Activated T-helper 2 cell treated with anti-CD3 and anti-CD28 coated beads, Interferon-gamma antibody, Interleukin-2, Interleukin-4, amounts not matched to agents 10 μg/mL and 5 μg/mL and 100 μg/mL, durations not matched to agents 14 hours and 24 hours and 36 hours (primary cell): ENCODE measurements around the gene PAPPA. TPM values are rescaled to one million over a fixed set of nuclear protein-coding genes. Genes with fewer than 3 reads are reported as not detected.

ENCODE experiments used
- DNase-seq: peaks from one replicate; pipeline ENCODE4 v3.0.0; 2021; ENCODE audit warnings: low spot score
- H3K27ac Mint-ChIP-seq: one replicate; pipeline ENCODE4 v1.8.0; 2021; ENCODE audit warnings: mixed read lengths
- H3K27me3 Mint-ChIP-seq: one replicate; pipeline ENCODE4 v1.8.0; 2021; ENCODE audit warnings: low read depth, mixed read lengths
- H3K36me3 Mint-ChIP-seq: one replicate; pipeline ENCODE4 v1.8.0; 2021; ENCODE audit warnings: low read depth, mixed read lengths
- H3K4me1 Mint-ChIP-seq: one replicate; pipeline ENCODE4 v1.8.0; 2021; ENCODE audit warnings: low read depth, mixed read lengths
- H3K4me3 Mint-ChIP-seq: one replicate; pipeline ENCODE4 v1.8.0; 2021; ENCODE audit warnings: low read depth, mild to moderate bottlenecking, moderate library complexity, mixed read lengths
- H3K9me3 Mint-ChIP-seq: one replicate; pipeline ENCODE4 v1.8.0; 2021; ENCODE audit warnings: mixed read lengths
- intact Hi-C: fragments of 100-400 bp; cut with micrococcal nuclease; formaldehyde crosslinking; loops from one replicate; pipeline ENCODE4 v1.15.1; 2023
- total RNA-seq: library from RNA; stranded (reverse); gene quantifications from 2 replicates; pipeline ENCODE4 v1.2.3, GENCODE V29; 2022

The PAPPA gene
- total RNA-seq, 1 donor from 2014 or later: not detected

DNA sequence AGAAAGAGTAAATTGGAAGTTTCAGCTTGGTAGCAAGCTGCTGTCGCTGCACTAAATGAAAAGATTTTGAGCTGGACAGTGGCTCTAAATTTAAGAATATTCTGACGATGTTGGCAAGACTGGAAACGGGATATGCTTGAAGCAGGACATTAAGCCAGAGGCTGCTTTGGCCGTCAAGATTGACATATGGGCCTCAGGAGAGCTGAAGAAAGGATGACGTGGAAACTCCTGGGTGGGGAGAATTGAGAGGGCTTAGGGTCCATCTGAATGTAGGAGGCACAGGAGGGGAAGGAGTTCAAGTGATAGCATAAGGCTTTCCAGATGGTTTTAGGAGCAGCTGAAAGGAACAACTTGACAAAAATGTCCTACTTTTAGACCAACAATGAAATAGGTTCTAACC, 108.9 kb downstream of the PAPPA start:
- Mint-ChIP-seq H3K4me1 (no peaks in the 10 kb centered on the region), H3K27me3 (no peaks in the 10 kb centered on the region), H3K27ac (no peak overlapping the region), H3K9me3 (no peaks in the 10 kb centered on the region), H3K4me3 (no peak overlapping the region), H3K36me3 (no peaks in the 10 kb centered on the region)
- intact Hi-C loops: no loop called here
- DNase-seq: no peak

DNA sequence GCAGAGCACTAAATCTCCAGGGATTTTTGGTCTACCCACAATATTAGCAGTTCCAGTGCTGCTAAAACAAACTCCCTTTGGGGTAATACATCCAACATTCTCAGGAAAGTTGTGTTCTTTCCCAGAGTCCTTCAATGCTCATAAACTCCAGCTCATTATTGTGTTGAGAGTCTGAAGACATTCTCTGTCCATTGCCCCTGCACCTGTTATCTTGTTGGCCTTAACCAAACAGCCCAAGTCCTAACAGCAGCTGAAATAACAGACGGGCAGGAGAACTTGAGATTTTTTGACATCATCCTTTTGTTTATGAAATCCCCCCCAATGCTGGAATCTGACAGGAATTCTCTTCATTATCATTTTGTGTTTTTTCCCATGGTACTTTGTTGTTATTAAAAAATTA, 110.8 kb downstream of the PAPPA start:
- H3K4me3 Mint-ChIP-seq: no peak overlapping the region
- no peak overlapping the region for H3K27ac Mint-ChIP-seq
- H3K27me3 Mint-ChIP-seq: no peaks in the 10 kb centered on the region
- H3K9me3 Mint-ChIP-seq: no peaks in the 10 kb centered on the region
- no peaks in the 10 kb centered on the region for H3K36me3 Mint-ChIP-seq
- no peak for DNase-seq
- intact Hi-C loops: no loop called here
- no peaks in the 10 kb centered on the region for H3K4me1 Mint-ChIP-seq

DNA sequence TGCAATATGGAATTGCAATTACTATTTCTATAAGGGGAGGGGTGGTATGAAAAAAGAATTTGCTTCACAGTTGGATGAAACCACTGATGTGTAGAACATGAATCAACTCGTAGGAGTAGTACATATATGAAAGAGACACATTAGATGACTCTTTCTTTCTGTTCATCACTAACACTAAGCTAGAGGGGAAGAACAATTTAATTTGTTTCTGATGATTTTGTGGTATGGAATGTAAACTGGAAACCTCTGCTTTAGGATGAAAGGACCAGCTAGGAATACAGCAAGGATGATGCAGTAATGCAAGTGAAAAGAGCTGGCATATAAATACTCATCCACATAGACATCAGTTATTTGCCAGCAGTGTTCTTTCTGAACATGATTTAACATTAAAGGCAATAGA, 113.4 kb downstream of the PAPPA start:
- H3K27me3 Mint-ChIP-seq: no peaks in the 10 kb centered on the region
- no peak overlapping the region for H3K4me3 Mint-ChIP-seq
- no peaks in the 10 kb centered on the region for H3K36me3 Mint-ChIP-seq
- no peaks in the 10 kb centered on the region for H3K4me1 Mint-ChIP-seq
- DNase-seq: no peak
- no peak overlapping the region for H3K27ac Mint-ChIP-seq
- H3K9me3 Mint-ChIP-seq: no peaks in the 10 kb centered on the region
- intact Hi-C loops: no loop called here

DNA sequence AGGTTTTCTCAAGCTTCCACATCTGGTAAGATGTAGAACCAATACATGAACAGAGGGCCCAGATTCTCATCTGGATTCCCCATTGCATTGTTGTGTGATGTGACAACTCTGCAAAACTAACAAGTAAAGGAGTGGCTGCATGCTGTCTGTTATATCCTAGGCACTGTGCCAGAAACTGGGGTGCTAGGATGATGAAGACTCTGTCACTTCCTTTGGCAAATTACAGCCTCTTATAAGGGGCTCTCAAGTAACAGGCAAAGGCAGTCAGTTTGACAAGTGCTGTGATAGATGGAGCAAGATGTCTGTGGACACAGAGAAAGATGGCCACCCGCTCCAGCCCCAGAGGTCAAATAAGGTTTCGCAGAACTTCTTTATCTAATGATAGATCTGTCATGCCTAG, 115.7 kb downstream of the PAPPA start:
- intact Hi-C loops: no loop called here
- Mint-ChIP-seq H3K27me3 (no peaks in the 10 kb centered on the region), H3K27ac (no peak overlapping the region), H3K36me3 (no peaks in the 10 kb centered on the region), H3K4me1 (no peaks in the 10 kb centered on the region), H3K4me3 (no peak overlapping the region), H3K9me3 (no peaks in the 10 kb centered on the region)
- no peak for DNase-seq

DNA sequence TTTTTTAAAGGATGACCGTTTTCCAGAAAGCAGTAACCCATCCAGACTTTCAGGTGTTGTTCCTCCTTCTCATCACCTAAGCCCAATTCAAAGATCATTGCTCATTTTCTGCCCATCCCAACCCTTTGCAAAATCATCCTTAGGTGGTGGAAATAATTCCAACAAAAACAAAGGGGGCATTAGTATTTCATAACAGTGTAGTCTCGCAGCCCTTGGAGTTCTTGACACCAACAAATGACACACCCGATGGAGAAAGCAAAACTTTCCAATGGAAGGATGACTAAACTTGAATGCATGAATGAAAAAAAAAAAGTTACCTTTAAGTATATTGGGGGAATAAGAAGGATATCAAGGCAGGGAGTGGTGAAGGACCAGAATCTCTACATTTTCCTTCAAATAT, 117.0 kb downstream of the PAPPA start:
- H3K27me3 Mint-ChIP-seq: no peaks in the 10 kb centered on the region
- no peaks in the 10 kb centered on the region for H3K4me1 Mint-ChIP-seq
- no peaks in the 10 kb centered on the region for H3K36me3 Mint-ChIP-seq
- DNase-seq: no peak
- no peak overlapping the region for H3K4me3 Mint-ChIP-seq
- intact Hi-C loops: no loop called here
- no peak overlapping the region for H3K27ac Mint-ChIP-seq
- H3K9me3 Mint-ChIP-seq: no peaks in the 10 kb centered on the region

DNA sequence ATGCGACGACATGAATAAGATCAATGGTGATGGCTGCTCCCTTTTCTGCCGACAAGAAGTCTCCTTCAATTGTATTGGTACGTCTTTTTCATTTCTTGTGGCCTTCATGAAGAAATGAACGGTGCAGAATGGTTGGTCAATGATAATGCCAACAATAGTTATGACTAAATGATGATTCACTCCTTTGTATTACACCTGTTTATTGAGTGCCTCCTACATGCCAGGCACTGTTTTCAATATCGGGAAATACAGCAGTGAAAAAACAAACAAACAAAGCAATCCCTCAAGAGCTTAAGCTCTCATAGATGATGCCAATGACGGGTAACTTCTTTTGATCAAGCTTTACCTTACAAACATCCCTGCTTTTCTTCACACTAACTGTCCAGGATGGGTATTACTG, 117.7 kb downstream of the PAPPA start:
- no peaks in the 10 kb centered on the region for H3K9me3 Mint-ChIP-seq
- no peak overlapping the region for H3K27ac Mint-ChIP-seq
- no peaks in the 10 kb centered on the region for H3K36me3 Mint-ChIP-seq
- H3K4me3 Mint-ChIP-seq: no peak overlapping the region
- intact Hi-C loops: no loop called here
- no peaks in the 10 kb centered on the region for H3K4me1 Mint-ChIP-seq
- H3K27me3 Mint-ChIP-seq: no peaks in the 10 kb centered on the region
- no peak for DNase-seq

DNA sequence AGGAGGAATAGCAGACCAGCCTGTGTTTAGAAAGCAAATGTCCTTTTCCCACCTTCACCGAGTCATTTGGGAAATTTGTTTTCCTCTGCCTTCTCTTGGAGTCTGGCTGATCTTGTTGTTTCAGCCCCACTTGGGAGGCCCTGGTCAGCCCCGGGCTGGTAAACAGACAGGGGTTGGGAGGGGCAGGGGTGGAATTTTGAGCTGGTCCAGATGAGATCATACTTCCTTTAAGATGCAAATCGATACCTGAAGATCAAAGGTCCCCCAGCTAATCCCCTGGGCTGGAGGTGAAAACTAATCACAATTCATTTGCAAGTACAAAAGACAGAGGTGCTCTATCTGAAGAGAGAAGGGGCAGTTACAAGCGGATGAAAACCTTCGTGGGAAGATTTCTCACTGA, 118.4 kb downstream of the PAPPA start:
- Mint-ChIP-seq H3K4me3 (no peak overlapping the region), H3K4me1 (no peaks in the 10 kb centered on the region)
- intact Hi-C loops: no loop called here

DNA sequence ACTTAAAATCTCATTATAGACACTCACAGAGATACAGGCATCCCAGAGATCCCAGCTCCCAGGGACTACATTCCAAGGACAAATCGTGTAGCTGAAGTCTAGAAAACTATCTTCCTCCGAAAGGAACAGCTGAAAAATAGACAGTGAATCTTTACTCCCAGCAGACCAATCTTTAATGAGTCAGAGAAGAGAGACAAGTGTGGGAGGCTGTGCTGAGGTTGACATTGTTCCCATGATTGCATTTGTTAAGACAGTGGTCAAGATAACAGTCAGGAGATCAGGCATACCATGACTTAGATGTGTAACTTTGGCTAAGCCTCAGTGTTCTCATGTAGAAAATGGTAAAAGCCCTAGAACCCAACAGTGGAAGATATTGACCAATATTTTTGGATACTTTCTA, 120.7 kb downstream of the PAPPA start:
- DNase-seq: no peak
- H3K4me3 Mint-ChIP-seq: no peak overlapping the region
- H3K27ac Mint-ChIP-seq: no peak overlapping the region
- H3K4me1 Mint-ChIP-seq: no peaks in the 10 kb centered on the region
- no peaks in the 10 kb centered on the region for H3K36me3 Mint-ChIP-seq
- intact Hi-C loops: no loop called here
- H3K27me3 Mint-ChIP-seq: no peaks in the 10 kb centered on the region
- no peaks in the 10 kb centered on the region for H3K9me3 Mint-ChIP-seq

More for the DNA sequence above, 118.4 kb downstream of the PAPPA start:
- Mint-ChIP-seq H3K9me3 (no peaks in the 10 kb centered on the region), H3K27me3 (no peaks in the 10 kb centered on the region), H3K36me3 (no peaks in the 10 kb centered on the region), H3K27ac (no peak overlapping the region)
- no peak for DNase-seq

DNA sequence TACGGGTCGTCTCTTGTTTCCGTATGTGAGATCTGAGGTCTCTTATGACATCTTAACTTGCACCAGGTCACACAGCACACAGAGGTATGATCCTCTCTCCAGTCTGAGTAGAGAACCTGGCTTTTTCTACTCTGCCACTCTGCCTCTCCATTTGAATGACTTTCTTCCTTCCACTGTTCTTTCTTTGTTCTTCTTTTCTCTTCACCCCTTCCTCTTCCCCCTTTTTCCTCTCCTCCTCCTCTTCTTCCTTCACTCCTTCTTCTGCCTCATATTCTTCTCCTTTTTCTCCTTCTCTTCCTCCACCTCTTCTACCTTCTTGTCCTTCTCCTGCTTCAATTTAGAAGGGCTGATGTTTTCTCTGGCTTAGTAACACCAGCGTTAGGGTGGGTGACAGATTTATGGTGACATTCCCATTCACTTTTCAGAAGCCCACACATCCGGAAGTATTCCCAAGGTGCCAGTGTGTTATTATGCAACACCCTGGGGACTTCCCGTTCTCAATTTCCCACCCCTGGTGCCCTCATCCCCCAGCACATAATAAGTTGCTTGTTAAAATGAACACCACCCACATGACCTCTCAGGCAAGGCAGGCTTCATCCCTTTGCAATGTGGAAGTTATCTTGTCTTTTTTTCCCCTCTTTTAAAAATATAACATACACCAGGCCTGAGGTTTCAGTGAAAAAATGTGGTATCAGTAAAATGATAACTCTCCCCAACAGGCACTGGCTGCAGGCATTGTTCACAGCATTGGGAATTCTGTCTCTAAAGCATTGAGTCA, 122.0 kb downstream of the PAPPA start:
- intact Hi-C loops: no loop called here
- Mint-ChIP-seq H3K4me1 (no peaks in the 10 kb centered on the region), H3K9me3 (no peaks in the 10 kb centered on the region), H3K27me3 (no peaks in the 10 kb centered on the region), H3K27ac (no peak overlapping the region), H3K36me3 (no peaks in the 10 kb centered on the region), H3K4me3 (no peak overlapping the region)
- no peak for DNase-seq

DNA sequence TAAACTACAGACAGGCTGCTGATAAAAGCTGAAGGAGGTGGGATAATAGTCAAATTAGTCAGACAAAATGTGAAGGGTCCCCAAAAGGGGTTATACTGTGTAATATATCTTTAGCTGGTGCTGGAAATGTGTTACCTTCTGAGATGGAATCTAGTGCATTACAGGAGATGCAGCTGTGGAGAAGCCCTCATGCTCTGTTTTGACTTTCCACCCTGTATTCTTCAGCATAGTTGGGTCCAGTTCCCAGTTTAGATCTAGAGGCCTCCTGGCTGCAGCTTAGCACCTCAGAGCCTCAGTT, 122.6 kb downstream of the PAPPA start:
- Mint-ChIP-seq H3K36me3 (no peaks in the 10 kb centered on the region), H3K27me3 (no peaks in the 10 kb centered on the region), H3K4me1 (no peaks in the 10 kb centered on the region), H3K9me3 (no peaks in the 10 kb centered on the region), H3K27ac (no peak overlapping the region), H3K4me3 (no peak overlapping the region)
- no peak for DNase-seq
- intact Hi-C loops: no loop called here

DNA sequence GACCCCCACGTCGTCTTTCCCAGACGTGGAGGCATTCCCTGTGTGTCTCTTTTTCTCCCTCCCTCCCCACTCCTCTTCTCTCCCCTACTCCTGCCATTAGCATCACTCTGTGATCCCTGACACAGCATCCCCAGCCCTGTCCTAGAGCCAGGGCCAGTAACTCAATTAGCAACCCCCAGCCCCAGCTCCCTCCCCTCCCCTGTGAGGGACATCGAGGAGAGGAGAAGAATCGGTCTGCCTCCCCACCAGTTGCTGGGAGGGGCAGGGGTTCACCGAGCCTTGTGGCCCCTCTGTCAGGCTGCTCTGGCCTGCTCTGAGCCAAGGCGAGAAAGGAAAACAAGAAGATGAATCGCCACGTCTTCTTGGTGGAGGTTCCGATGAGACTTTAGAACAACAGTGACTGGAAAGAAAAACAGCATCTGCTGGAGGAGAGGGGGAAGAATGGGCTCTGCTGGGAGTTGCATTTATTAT, 123.1 kb downstream of the PAPPA start:
- H3K4me1 Mint-ChIP-seq: no peaks in the 10 kb centered on the region
- H3K4me3 Mint-ChIP-seq: no peak overlapping the region
- H3K27me3 Mint-ChIP-seq: no peaks in the 10 kb centered on the region
- intact Hi-C loops: no loop called here
- DNase-seq: no peak
- H3K36me3 Mint-ChIP-seq: no peaks in the 10 kb centered on the region
- no peak overlapping the region for H3K27ac Mint-ChIP-seq
- H3K9me3 Mint-ChIP-seq: no peaks in the 10 kb centered on the region

DNA sequence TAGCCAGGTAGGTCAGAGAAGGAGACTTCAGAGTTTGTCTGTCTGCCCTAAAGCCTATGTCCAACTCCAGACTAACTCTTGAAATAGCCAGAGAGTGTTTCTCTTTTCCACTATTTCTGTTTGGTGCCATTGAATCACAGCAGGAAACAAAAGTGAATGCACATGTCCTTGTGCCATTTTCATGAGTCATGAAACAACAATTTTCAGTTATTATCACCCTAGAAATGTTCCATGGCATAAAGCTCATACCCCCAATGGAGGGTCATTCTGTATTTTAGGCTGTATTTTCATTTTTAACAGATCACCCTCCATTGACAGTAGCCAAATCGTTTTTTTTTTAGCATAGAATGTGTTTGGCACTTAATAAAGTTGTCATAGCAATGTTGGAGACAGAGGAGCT, 124.7 kb downstream of the PAPPA start:
- Mint-ChIP-seq H3K9me3 (no peaks in the 10 kb centered on the region), H3K4me3 (no peak overlapping the region), H3K27me3 (no peaks in the 10 kb centered on the region), H3K27ac (no peak overlapping the region), H3K36me3 (no peaks in the 10 kb centered on the region), H3K4me1 (no peaks in the 10 kb centered on the region)
- intact Hi-C loops: no loop called here
- no peak for DNase-seq

DNA sequence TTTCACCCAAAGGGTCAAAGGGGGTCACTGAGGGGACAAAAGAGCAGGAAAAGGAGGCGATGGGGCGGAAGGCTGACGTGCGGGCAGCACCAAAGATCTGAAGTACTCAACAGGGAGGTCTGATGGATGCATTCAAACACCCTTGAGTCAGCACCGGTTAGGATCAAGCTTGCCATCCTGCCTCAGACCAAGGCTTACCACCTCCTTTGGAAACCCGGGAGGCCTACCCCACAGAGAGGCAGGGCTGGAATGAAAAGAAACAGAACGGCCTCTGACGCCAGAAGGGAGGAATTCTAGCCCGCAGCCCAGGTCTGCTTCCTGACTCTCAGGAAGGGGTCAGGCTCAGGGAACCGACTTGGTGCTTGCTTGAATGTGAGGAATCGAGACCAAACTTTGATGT, 125.6 kb downstream of the PAPPA start:
- Mint-ChIP-seq H3K27me3 (no peaks in the 10 kb centered on the region), H3K27ac (no peak overlapping the region), H3K4me1 (no peaks in the 10 kb centered on the region), H3K4me3 (no peak overlapping the region), H3K36me3 (no peaks in the 10 kb centered on the region), H3K9me3 (no peaks in the 10 kb centered on the region)
- intact Hi-C loops: no loop called here
- no peak for DNase-seq

DNA sequence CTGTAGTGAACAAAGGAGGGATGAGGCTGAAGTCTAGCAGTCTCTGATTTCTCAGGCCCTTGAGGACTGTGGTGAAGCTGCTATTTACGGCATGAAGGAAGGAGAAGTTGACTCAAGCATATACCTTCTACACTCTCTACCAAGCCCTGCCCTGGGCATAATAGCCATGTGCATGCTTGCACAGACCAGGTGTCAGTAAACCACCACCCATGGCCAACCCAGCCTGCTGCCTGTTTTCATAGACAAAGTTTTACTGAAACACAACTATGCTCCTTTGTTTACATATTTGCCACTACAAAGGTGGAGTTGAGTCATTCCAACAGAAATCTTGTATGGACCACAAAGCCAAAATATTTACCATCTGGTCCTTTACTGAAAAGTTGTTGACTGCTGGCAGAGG, 126.9 kb downstream of the PAPPA start:
- Mint-ChIP-seq H3K36me3 (no peaks in the 10 kb centered on the region), H3K4me3 (no peak overlapping the region), H3K27ac (no peak overlapping the region), H3K27me3 (no peaks in the 10 kb centered on the region), H3K4me1 (no peaks in the 10 kb centered on the region), H3K9me3 (no peaks in the 10 kb centered on the region)
- intact Hi-C loops: no loop called here
- no peak for DNase-seq
